Spinal cord (tissue), 10 donors: ENCODE data around the gene ASCL4. TPM values are rescaled to one million over a fixed set of nuclear protein-coding genes. Genes with fewer than 3 reads are reported as not detected.

Experiments used
- DNase-seq, 6 donors: peaks; one replicate each; pipeline versions ENCODE4 v3.0.0 to v3.0.0-alpha.2; 2013 to 2015; ENCODE audit warnings: low spot score in 6 of 6, low read depth in 4 of 6
- H3K27ac ChIP-seq: one replicate; pipeline ENCODE4 v1.5.1; 2013; ENCODE audit warnings: low read depth, low read length, control low read depth
- H3K27me3 ChIP-seq: one replicate; pipeline ENCODE4 v1.6.1; 2013; ENCODE audit warnings: low read length; ENCODE audit not compliant: control insufficient read depth, insufficient read depth
- H3K36me3 ChIP-seq: one replicate; pipeline ENCODE4 v1.6.1; 2013; ENCODE audit warnings: low read length; ENCODE audit not compliant: control insufficient read depth, insufficient read depth
- H3K4me1 ChIP-seq: one replicate; pipeline ENCODE4 v1.6.1; 2013; ENCODE audit warnings: low read length; ENCODE audit not compliant: control insufficient read depth, insufficient read depth
- H3K4me3 ChIP-seq: one replicate; pipeline ENCODE4 v1.5.1; 2013; ENCODE audit warnings: low read depth, low read length, control low read depth
- H3K9me3 ChIP-seq: one replicate; pipeline ENCODE4 v1.6.1; 2013; ENCODE audit warnings: low read length; ENCODE audit not compliant: control insufficient read depth, insufficient read depth
- WGBS: methylation state at CpG from one replicate; pipeline ENCODE4 v1.1.5; 2013; ENCODE audit warnings: missing lambda C conversion rate; ENCODE audit not compliant: insufficient coverage; 5-methylcytosine and 5-hydroxymethylcytosine counted together
- polyA plus RNA-seq, 2 donors: library from polyadenylated mRNA; unstranded; fragments of 120-200 nt; gene quantifications; one replicate each; pipeline ENCODE4 v1.2.1, GENCODE V29; 2013; ENCODE audit not compliant: insufficient read length in 2 of 2
- total RNA-seq, 2 donors: library from RNA; depleted of rRNA in 1 of 2; stranded (reverse); fragments of 120-200 nt in 1 of 2; fragments of >200 nt in 1 of 2; gene quantifications; one replicate each; pipeline versions ENCODE4 v1.2.3 to v1.2.4, GENCODE V29; 2013 to 2014
- donor health status: healthy.

The ASCL4 gene
- total and polyA plus RNA-seq, 4 donors = 0.30 TPM; not detected in 3

GRCh38 chr12:107748472-107748871, 26.0 kb upstream of the ASCL4 start:
- 100% methylated on average over 3 of the region's 6 CpGs for WGBS
- no peak for DNase-seq
- Histone ChIP-seq H3K27ac (no peak overlapping the region), H3K4me1 (no peaks in the 10 kb centered on the region), H3K4me3 (no peak overlapping the region), H3K36me3 (peaks cover 36% of the 10 kb centered on the region), H3K9me3 (no peaks in the 10 kb centered on the region), H3K27me3 (no peaks in the 10 kb centered on the region)

DNA sequence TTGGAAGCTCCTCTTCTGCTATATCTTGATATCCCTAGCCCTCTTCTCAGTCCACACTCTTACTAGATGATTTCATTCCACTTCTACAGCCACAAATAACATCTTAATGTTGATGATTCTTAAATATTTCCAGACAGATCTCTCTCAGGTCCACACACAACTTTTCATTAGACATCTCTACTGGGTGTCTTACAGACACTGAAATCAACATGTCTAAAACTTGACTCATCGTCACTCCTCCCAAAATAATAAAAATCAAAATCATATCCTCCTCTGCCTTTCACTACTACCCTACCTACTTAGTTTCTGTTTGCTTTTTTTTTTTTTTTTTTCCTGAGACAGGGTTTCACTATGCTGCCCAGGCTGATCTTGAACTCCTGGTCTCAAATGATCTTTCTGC, 25.4 kb upstream of the ASCL4 start:
- no peak overlapping the region for H3K4me3 ChIP-seq
- H3K4me1 ChIP-seq = no peaks in the 10 kb centered on the region
- no peaks in the 10 kb centered on the region for H3K9me3 ChIP-seq
- no peaks in the 10 kb centered on the region for H3K27me3 ChIP-seq
- no peak overlapping the region for H3K27ac ChIP-seq
- DNase-seq = no peak
- 80% methylated on average over 1 of the region's 1 CpG for WGBS
- peaks cover 39% of the 10 kb centered on the region for H3K36me3 ChIP-seq

DNA sequence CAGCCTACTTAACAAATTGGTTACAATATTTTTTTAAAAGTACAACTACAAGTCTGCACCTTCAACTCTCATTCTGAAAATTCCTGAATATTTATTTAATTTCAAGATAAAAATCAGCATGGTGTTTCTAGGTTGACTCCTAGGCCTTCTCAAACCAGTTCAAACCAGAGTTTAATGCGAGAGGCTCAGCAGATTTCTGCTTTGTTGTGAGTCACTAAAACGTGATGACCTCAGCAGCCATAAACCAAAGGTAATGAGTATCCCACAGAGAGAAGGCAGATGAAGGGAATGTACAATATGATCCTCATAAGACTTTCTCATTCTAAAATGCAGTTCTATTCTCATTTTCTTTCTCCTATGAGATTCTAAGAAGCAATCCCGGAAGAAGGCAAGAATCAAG, 15.1 kb upstream of the ASCL4 start:
- Histone ChIP-seq H3K9me3 (no peaks in the 10 kb centered on the region), H3K4me1 (peaks cover 11% of the 10 kb centered on the region), H3K4me3 (peak overlapping the region; percentile 75), H3K36me3 (peaks cover 25% of the 10 kb centered on the region), H3K27ac (no peak overlapping the region), H3K27me3 (no peaks in the 10 kb centered on the region)
- no CpG with 5 or more reads among the region's 3 CpGs for WGBS
- DNase-seq = peak in 1 of 6 donors; percentile 59

- peaks cover 11% of the 10 kb centered on the region for H3K4me1 ChIP-seq
- DNase-seq = peak in 2 of 6 donors; percentile 33 to 43
- H3K27me3 ChIP-seq = no peaks in the 10 kb centered on the region
- H3K36me3 ChIP-seq = peaks cover 18% of the 10 kb centered on the region
- WGBS = 0% methylated on average over 24 of the region's 30 CpGs
- peak overlapping the region; percentile 75 for H3K4me3 ChIP-seq
- no peaks in the 10 kb centered on the region for H3K9me3 ChIP-seq
- H3K27ac ChIP-seq = no peak overlapping the region
Observed at GRCh38 chr12:107760207-107760808, 14.2 kb upstream of the ASCL4 start.

- WGBS = under 1% methylated on average over 83 of the region's 83 CpGs
- H3K36me3 ChIP-seq = peaks cover 14% of the 10 kb centered on the region
- peak within 1 kb of the TSS; percentile 77 for H3K4me3 ChIP-seq
Observed at GRCh38 chr12:107760809-107761501, 13.5 kb upstream of the ASCL4 start, which contains the start of gene PRDM4. Gene PRDM4, minus strand, starts transcription at chr12:107761137. Its CDS starts 622 bp downstream, at chr12:107760515.

GRCh38 chr12:107761502-107761904, 13.0 kb upstream of the ASCL4 start:
- WGBS = 0% methylated on average over 10 of the region's 12 CpGs
- Histone ChIP-seq H3K4me3 (peak overlapping the region; percentile 77), H3K4me1 (peaks cover 11% of the 10 kb centered on the region), H3K27ac (peak overlapping the region; percentile 65), H3K9me3 (no peaks in the 10 kb centered on the region), H3K27me3 (no peaks in the 10 kb centered on the region), H3K36me3 (peaks cover 8% of the 10 kb centered on the region)
- DNase-seq = peak in 2 of 6 donors; percentile 12 to 82

More at GRCh38 chr12:107760809-107761501, 13.5 kb upstream of the ASCL4 start, which contains the start of gene PRDM4:
- Histone ChIP-seq H3K27ac (peak within 1 kb of the TSS; percentile 65), H3K27me3 (no peaks in the 10 kb centered on the region), H3K4me1 (peaks cover 11% of the 10 kb centered on the region), H3K9me3 (no peaks in the 10 kb centered on the region)
- DNase-seq = peak; percentile 82 to 99 (median 93)

DNA sequence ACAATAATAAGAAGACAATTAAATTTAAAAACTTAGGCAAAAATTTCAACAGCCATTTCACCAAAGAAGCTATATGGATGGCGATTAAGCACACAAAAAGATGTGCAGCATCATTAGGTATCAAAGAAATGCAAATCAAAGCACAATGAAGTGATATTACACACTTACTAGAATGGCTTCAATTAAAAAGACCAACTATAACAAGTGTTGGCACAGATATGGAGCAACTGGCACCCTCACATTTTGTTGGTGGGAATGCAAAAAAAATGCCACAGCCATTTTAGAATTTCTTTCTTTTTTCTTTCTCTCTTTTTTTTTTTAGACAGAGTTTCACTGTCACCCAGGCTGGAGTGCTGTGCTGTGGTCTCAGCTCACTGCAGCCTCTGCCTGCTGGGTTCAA, 11.6 kb upstream of the ASCL4 start:
- WGBS = no CpG with 5 or more reads among the region's 1 CpG
- Histone ChIP-seq H3K9me3 (no peaks in the 10 kb centered on the region), H3K4me3 (no peak overlapping the region), H3K27me3 (no peaks in the 10 kb centered on the region), H3K36me3 (peaks cover 7% of the 10 kb centered on the region), H3K27ac (no peak overlapping the region), H3K4me1 (peaks cover 11% of the 10 kb centered on the region)
- DNase-seq = no peak

DNA sequence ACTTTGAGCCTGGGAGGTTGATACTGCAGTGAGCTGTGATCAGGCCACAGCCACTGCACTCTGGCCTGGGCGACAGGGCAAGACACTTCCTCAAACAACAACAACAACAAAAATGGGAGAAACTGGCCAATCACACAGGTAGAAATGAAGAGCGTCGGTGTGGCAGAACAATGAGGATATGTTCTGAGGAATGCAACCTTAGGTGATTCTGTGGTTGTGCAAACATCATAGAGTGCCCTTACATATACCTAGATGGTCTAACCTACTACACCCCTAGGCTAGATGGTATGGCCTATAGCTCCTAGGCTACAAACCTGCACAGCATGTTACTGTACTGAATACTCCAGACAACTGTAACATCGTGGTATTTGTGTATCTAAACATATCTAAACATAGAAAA, 9.9 kb upstream of the ASCL4 start:
- no peak overlapping the region for H3K4me3 ChIP-seq
- no peak overlapping the region for H3K27ac ChIP-seq
- WGBS = no CpG with 5 or more reads among the region's 4 CpGs
- no peaks in the 10 kb centered on the region for H3K27me3 ChIP-seq
- H3K4me1 ChIP-seq = peaks cover 3% of the 10 kb centered on the region
- H3K9me3 ChIP-seq = no peaks in the 10 kb centered on the region
- no peak for DNase-seq
- no peaks in the 10 kb centered on the region for H3K36me3 ChIP-seq

- WGBS = no CpG with 5 or more reads among the region's 1 CpG
- H3K9me3 ChIP-seq = no peaks in the 10 kb centered on the region
Observed at GRCh38 chr12:107765316-107765715, 9.2 kb upstream of the ASCL4 start.

DNA sequence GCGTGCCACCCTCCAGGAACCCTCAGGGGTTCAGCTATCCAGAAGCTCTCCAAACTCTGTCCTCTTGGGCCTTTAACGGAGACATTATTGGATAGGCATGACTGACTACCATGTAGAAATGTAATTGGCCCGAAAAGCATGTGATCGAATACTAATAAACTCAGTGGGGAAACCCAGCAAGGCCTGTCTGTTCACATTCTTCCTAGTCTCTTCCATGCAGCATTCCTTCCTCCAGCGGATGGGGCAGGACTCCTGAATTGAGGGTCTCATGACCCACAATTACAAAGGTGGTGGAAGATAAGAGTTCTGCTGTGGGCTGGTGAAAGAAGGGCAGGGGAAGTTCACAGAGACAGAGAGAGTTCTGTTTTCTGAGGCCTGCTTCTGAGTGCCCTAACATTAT, 7.0 kb upstream of the ASCL4 start:
- Histone ChIP-seq H3K27me3 (no peaks in the 10 kb centered on the region), H3K4me3 (no peak overlapping the region), H3K36me3 (no peaks in the 10 kb centered on the region), H3K27ac (no peak overlapping the region), H3K4me1 (no peaks in the 10 kb centered on the region), H3K9me3 (no peaks in the 10 kb centered on the region)
- DNase-seq = no peak
- 70% methylated on average over 3 of the region's 5 CpGs for WGBS

More at GRCh38 chr12:107765316-107765715, 9.2 kb upstream of the ASCL4 start:
- H3K27ac ChIP-seq = no peak overlapping the region
- H3K27me3 ChIP-seq = no peaks in the 10 kb centered on the region
- peaks cover 2% of the 10 kb centered on the region for H3K4me1 ChIP-seq
- no peak overlapping the region for H3K4me3 ChIP-seq
- no peak for DNase-seq
- H3K36me3 ChIP-seq = no peaks in the 10 kb centered on the region
